Osteocyte (in vitro differentiated cells): ENCODE data around the gene PHACTR3. TPM values are rescaled to one million over a fixed set of nuclear protein-coding genes. Genes with fewer than 3 reads are reported as not detected.

Experiments
- DNase-seq: peaks from one replicate; pipeline ENCODE4 v3.0.0; 2021; ENCODE audit warnings: mixed read lengths; ENCODE audit not compliant: unreplicated experiment; ENCODE audit errors: extremely low spot score
- H3K27ac Mint-ChIP-seq: one replicate; pipeline ENCODE4 v1.8.0; 2021; ENCODE audit warnings: mild to moderate bottlenecking, mixed read lengths; ENCODE audit not compliant: unreplicated experiment
- H3K27me3 Mint-ChIP-seq: one replicate; pipeline ENCODE4 v1.8.0; 2021; ENCODE audit warnings: mixed read lengths; ENCODE audit not compliant: unreplicated experiment
- H3K36me3 Mint-ChIP-seq: one replicate; pipeline ENCODE4 v1.8.0; 2021; ENCODE audit warnings: mixed read lengths; ENCODE audit not compliant: unreplicated experiment
- H3K4me1 Mint-ChIP-seq: one replicate; pipeline ENCODE4 v1.8.0; 2021; ENCODE audit warnings: mixed read lengths; ENCODE audit not compliant: unreplicated experiment
- H3K4me3 Mint-ChIP-seq: one replicate; pipeline ENCODE4 v1.8.0; 2021; ENCODE audit warnings: mild to moderate bottlenecking, moderate library complexity, mixed read lengths; ENCODE audit not compliant: unreplicated experiment
- H3K9me3 Mint-ChIP-seq: one replicate; pipeline ENCODE4 v1.8.0; 2021; ENCODE audit warnings: mixed read lengths; ENCODE audit not compliant: unreplicated experiment
- CTCF ChIP-seq: fragments of 200-600 bp; sonication (generic); IDR thresholded peaks from 2 replicates; pipeline ENCODE4 v1.5.0; 2021; ENCODE audit warnings: antibody characterized with exemption, mild to moderate bottlenecking, moderate library complexity
- total RNA-seq: library from RNA; stranded (reverse); gene quantifications from 2 replicates; pipeline ENCODE4 v1.2.1, GENCODE V29; 2021

The PHACTR3 gene
- total RNA-seq, 1 donor from 2014 or later: not detected

DNA sequence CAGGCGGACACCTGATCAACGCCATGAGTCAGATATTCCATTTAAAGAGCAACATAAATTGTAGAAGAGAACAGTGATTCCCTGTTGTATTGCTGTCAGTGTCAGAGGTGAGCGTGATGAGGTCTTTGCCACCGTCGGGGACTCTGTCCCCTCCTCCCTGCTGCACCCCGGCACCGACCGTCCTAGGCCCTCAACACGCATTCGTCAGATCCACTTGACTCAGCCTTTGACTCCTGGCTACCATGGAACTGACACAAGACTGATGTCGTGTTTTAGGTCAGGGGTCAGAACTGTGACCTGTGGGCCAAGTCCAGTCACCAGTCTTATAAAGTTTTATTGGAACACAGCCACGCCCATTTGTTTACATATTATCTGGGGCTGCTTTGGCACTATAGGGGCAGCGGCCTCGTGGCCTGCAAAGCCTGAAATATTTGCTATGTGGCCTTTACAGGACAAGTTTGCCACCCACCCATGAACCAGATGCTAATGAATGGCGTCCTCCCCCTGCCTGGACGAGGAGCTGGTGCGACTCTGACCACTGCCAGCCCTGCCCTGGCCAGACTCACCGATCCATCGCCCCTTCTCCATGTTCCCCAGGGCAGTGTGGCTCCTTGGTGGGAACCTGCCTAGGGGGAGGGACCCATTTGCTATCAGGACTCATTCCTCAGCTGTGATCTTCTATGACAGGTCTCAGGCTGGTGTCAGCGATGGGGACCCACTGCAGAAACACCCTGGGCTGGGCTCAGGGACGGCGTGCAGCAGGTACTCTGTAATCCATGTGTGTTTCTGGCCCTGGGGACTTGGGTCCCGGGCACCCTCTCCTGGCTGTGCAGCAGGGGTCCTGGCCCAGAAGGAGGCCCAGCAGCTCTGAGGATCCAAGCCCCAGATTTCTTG, 37.5 kb upstream of the PHACTR3 start:
- no peaks in the 10 kb centered on the region for H3K9me3 Mint-ChIP-seq
- no peaks in the 10 kb centered on the region for H3K36me3 Mint-ChIP-seq
- H3K4me1 Mint-ChIP-seq: no peaks in the 10 kb centered on the region
- H3K27me3 Mint-ChIP-seq: peaks cover 5% of the 10 kb centered on the region
- DNase-seq: peak; percentile 62
- H3K27ac Mint-ChIP-seq: no peak overlapping the region
- no peak overlapping the region for H3K4me3 Mint-ChIP-seq
- no peak for TF ChIP-seq CTCF

DNA sequence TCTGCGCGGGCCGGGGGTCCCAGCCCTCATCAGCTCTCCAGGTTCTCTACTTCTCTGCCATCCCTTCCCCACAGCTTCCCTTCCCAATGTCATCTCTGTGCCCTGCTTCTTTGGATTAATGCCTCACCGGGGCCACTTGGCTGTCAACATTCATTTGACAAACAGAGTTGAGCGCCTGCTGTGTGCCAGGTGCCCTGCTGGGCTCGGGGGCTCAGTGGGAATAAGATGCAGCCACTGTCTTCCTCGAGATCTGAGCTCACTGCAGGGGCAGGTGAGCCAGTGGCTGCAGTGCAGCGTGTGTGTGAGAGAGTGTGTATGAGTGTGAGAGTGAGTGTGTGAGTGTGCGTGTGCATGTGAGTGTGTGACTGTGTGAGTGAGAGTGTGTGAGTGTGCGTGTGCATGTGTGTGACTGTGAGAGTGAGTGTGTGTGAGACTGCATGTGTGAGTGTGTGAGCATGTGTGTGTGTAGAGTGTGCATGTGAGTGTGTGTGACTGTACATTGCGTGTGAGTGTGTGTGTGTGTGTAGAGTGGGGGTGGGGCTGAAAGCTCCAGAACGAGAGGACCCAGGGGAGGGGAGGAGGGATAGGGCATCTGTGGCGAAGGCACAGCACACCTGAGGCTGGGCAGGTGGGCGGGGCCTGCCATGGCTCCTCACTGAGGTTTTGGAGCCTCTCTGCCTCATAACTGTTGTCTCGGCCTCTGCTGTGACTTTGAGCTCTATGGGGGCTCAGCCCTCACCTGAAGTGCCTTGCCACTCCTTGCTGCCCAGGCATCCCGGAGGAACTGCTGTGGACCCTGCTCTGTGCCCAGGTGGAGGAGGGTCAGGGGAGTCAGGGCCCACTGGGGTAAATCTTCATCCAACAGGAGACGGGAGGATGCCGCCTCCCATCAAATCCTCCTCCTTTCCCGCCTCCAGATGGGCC, 36.5 kb upstream of the PHACTR3 start:
- TF ChIP-seq CTCF: no peak
- no peaks in the 10 kb centered on the region for H3K36me3 Mint-ChIP-seq
- peaks cover 5% of the 10 kb centered on the region for H3K27me3 Mint-ChIP-seq
- DNase-seq: no peak
- H3K4me3 Mint-ChIP-seq: no peak overlapping the region
- H3K4me1 Mint-ChIP-seq: no peaks in the 10 kb centered on the region
- no peaks in the 10 kb centered on the region for H3K9me3 Mint-ChIP-seq
- no peak overlapping the region for H3K27ac Mint-ChIP-seq

GRCh38 chr20:59568509-59569024, 35.8 kb upstream of the PHACTR3 start:
- DNase-seq: no peak
- Mint-ChIP-seq H3K4me1 (no peaks in the 10 kb centered on the region), H3K9me3 (no peaks in the 10 kb centered on the region), H3K27ac (no peak overlapping the region), H3K27me3 (peaks cover 5% of the 10 kb centered on the region), H3K36me3 (no peaks in the 10 kb centered on the region), H3K4me3 (no peak overlapping the region)
- TF ChIP-seq CTCF: no peak

GRCh38 chr20:59569305-59569704, 35.0 kb upstream of the PHACTR3 start:
- no peak for TF ChIP-seq CTCF
- Mint-ChIP-seq H3K27me3 (peaks cover 5% of the 10 kb centered on the region), H3K27ac (no peak overlapping the region)

More at GRCh38 chr20:59569305-59569704, 35.0 kb upstream of the PHACTR3 start:
- Mint-ChIP-seq H3K4me3 (no peak overlapping the region), H3K4me1 (no peaks in the 10 kb centered on the region), H3K9me3 (no peaks in the 10 kb centered on the region), H3K36me3 (no peaks in the 10 kb centered on the region)
- DNase-seq: no peak
